GM18873 (cell line): ENCODE results near the gene GPANK1.

Source experiments
- ATAC-seq: cut with Tn5 transposase; IDR thresholded peaks from one replicate; pipeline ENCODE4 v1.9.1; 2021; ENCODE audit warnings: mild to moderate bottlenecking, moderate library complexity, moderate number of reproducible peaks; ENCODE audit not compliant: unreplicated experiment, low FRiP score

GPANK1 gene

DNA sequence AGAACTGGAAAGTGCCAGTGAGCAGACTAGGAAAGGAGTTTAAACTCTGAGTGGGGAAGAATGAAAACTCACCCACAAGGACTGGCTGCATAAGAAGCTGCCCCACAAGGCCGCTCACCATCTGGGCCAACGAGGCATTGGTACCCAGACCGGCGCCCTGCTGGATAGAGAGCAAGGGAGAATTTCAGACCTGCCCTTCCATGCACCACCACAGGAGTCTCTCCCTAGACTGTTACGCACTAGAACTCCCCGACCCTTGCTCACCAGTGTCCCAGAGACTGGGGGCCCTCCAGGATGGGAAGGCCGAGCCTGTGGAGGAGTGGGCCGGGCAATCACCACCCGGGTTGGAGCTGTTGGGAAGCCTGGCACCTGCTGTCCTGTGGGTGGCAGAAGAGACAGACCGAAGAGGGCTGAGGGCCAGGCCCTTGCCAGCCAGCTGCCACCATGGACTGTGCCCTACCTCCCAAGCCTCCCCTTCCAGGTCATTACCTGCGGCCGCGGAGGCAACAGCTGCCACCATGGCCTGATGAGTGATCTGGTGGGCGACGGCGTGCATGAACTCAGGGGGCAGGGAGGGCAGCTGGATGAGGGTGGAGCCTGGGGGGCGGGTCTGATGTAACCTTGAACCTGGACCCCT lies 20.9 kb downstream of the GPANK1 start:
- no peak for ATAC-seq

GRCh38 chr6:31642798-31643570 lies 21.8 kb downstream of the GPANK1 start:
- no peak for ATAC-seq

DNA sequence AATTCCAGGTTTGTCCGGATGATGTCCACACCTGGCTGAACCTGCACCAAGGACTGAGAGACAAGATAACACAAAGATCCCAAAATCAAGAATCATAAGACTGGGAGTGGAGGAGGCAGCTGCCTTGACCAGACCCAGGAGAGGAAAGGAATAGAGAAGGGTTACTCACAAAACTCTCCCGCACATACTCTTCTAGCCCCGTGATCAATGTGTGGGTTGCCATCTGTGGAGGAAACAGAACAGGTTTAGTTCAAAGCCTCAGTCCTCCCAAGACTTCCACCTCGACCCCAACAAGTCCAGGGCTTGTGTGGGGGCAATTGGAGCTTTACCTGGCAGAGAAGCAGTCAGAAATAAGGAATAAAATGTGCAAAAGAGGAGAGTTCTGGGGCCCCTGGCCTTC lies 23.4 kb downstream of the GPANK1 start:
- ATAC-seq: no peak

DNA sequence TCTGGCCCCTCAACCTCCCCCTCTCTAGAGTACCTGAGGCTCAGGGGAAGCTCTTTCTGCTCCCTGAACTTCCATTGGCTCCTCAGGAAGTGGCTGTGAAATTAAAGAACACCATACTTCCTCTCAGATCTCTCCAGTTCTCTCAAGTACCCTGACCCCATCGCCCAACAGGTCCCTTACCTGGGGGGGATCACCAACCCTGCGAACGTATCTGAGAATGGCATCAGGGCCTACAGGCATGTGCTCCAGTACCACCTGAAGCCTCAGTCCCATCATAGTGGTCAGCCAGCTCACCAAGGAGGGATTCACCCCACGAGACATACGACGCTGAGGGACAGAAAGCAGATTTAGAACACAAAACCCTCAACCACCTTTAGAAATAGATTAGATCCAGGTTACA lies 24.2 kb downstream of the GPANK1 start:
- ATAC-seq: no peak

DNA sequence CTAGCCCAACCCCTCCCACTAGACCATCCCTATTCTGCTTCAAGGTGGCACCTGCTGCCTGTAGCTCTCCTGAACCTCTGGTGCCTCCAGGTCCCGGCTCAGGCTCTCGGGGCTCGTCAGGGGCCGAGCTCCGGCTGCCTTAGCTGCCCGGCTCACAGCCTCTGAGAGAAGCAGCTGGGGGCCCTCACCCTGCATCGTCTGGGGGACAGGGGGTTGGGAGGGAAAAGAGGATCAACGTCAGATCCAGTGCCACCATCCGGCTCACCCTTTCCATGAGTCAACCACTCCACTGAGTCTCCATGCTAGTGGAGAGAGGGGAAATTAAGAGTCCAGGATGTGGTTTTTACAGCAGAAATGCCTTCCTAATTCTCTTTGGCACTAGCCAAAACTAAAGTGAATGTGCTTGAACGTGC lies 25.3 kb downstream of the GPANK1 start:
- ATAC-seq: no peak

GRCh38 chr6:31639043-31639442 lies 25.8 kb downstream of the GPANK1 start:
- ATAC-seq: no peak

- ATAC-seq: no peak
Measured at GRCh38 chr6:31636698-31637596, 27.9 kb downstream of the GPANK1 start.

DNA sequence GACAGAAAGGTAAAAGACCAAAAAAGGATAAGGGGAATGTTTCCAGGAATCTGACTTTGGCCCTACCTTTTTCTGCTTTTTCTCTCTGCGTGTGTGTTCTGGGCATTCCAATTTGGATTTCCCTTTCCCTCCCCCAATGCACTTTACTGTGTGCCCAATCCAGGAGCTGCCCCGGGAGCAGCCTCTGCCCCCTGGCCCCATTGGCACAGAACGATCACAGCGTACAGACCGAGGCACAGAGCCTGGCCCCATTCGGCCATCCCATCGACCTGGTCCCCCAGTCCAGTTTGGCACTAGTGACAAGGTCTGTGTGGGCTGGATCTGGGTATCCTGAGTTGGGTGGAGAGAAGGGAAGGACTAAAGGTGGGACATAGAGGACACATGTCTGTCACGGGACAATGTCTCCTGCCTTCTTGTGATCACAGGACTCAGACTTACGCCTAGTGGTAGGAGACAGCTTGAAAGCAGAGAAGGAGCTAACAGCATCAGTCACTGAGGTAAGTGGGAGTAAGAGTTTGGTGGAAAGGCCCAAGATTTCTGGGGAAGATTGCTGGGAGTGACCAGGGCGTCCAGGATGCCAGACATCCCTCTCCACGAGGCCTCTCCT lies 29.7 kb downstream of the GPANK1 start:
- no peak for ATAC-seq

DNA sequence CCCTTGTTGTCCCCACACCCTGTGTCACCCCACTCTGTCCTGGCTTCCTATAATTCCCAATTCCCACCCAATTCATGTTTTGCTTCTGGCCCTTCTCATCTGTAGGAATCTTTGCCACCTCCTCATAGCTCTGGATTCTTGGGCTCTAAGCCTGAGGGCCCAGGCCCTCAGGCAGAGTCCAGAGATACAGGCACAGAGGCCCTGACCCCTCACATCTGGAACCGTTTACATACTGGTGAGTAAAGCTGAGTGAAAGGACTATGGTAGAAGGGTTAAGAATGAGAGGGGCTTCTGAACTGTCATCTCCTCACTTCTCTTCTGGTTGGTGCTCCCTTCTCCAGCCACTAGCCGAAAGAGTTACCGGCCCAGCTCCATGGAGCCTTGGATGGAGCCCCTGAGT lies 30.7 kb downstream of the GPANK1 start:
- ATAC-seq: no peak

DNA sequence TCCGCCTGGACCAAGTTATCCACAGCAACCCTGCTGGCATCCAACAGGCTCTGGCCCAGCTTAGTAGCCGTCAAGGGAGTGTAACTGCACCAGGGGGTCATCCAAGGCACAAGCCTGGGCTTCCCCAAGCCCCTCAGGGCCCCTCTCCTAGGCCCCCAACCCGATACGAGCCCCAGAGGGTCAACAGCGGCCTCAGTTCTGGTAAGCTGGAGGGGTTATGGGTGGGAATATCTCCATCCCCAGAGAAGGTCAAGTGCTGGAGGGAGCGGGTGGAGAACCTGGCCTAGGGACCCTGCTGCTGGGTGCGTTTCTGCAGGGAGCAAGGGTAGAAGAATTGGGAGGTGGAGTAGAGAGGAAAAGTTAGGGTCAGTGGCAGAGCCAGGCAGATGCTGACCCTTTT lies 31.4 kb downstream of the GPANK1 start:
- ATAC-seq: no peak

DNA sequence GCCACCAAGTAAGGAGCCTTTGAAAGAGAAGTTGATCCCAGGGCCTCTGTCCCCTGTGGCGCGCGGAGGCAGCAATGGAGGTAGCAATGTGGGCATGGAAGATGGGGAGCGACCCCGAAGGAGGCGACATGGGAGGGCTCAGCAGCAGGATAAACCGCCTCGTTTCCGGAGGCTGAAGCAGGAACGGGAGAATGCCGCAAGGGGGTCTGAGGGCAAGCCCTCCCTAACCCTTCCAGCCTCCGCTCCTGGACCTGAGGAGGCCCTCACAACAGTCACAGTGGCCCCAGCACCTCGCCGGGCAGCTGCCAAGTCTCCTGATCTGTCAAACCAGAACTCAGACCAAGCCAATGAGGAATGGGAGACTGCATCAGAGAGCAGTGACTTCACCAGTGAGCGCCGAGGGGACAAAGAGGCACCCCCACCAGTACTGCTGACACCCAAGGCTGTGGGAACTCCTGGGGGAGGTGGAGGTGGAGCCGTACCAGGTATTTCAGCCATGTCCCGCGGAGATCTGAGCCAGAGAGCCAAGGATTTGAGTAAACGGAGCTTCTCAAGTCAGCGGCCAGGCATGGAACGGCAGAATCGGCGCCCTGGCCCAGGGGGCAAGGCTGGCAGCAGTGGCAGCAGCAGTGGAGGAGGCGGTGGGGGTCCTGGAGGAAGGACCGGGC lies 32.4 kb downstream of the GPANK1 start:
- ATAC-seq: no peak

GRCh38 chr6:31631681-31632278 lies 33.0 kb downstream of the GPANK1 start:
- no peak for ATAC-seq

DNA sequence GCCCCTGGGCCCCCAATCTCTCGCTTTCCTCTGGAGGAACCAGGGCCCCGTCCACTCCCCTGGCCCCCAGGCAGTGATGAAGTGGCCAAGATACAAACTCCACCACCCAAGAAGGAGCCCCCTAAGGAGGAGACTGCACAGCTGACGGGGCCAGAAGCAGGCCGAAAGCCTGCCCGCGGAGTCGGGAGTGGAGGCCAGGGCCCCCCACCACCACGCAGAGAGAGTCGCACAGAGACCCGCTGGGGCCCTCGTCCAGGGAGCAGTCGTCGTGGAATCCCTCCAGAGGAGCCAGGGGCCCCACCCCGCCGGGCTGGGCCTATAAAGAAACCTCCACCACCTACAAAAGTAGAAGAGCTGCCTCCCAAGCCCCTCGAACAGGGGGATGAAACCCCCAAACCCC lies 33.6 kb downstream of the GPANK1 start:
- no peak for ATAC-seq

DNA sequence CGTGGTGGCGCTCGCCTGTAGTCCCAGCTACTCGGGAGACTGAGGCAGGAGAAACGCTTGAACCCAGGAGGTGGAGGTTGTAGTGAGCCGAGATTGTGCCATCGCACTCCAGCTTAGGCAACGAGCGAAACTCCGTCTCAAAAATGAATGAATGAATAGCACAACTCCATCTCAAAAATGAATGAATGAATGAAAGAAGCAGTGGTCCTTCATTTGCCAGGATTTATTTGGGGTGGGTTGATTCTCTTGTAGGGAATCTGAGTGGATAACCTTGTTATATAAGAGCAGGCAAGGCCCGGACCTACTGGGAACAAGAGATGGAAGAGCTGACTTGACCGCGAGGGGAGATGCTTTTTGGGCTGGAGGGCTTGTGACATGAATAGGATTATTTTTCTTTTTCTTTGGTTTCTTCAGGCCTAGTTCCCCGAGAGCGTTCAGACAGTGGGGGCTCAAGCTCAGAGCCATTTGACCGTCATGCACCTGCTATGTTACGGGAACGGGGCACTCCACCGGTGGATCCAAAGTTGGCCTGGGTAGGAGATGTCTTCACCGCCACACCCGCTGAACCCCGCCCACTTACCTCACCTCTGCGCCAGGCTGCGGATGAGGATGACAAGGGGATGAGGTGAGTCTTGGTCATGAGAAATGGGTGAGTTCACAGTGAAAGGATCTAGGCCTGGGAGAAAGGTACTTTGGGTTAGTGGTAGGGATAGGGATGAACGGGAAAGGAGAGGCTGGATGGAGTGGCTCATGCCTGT lies 34.4 kb downstream of the GPANK1 start:
- no peak for ATAC-seq

DNA sequence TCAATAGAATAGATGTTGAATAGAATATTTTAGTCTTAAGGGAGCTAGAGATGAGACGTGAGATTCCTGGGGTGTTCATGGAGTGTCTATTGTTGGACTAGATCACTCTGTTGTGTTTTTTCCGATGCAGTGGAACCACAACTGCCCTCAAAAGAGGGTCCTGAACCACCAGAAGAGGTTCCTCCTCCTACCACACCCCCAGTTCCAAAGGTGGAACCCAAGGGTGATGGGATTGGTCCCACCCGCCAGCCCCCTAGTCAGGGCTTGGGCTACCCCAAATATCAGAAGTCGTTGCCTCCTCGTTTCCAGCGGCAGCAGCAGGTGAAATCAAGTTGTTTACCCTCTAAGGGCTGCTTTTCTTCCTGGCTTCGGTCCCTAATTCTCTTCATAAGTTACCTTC lies 35.8 kb downstream of the GPANK1 start:
- no peak for ATAC-seq

GRCh38 chr6:31627690-31628287 lies 37.0 kb downstream of the GPANK1 start:
- no peak for ATAC-seq

GRCh38 chr6:31626952-31627351 lies 37.8 kb downstream of the GPANK1 start:
- ATAC-seq: no peak

GRCh38 chr6:31624070-31624469 lies 40.7 kb downstream of the GPANK1 start:
- ATAC-seq: no peak

- no peak for ATAC-seq
Measured at GRCh38 chr6:31622684-31623091, 42.1 kb downstream of the GPANK1 start.
